Caco-2 (cell line): Measurements from ENCODE around the gene IL1RAPL2. TPM values are rescaled to one million over a fixed set of nuclear protein-coding genes. Genes with fewer than 3 reads are reported as not detected.

Source experiments
- BruUV-seq: library from RNA; stranded (reverse); fragments of 400-500 nt; replicated peaks from 2 replicates; lab custom pipeline; 2021; lab: Mats Ljungman, UMichigan
- CTCF ChIA-PET: fragments of 300-600 bp; sonication (Branson Sonifier 250); formaldehyde crosslinking; loops from one replicate; lab custom pipeline; 2022; ENCODE audit warnings: antibody characterized with exemption; lab: Charles Lee
- POLR2A ChIA-PET: fragments of 300-600 bp; sonication (Branson Sonifier 250); formaldehyde crosslinking; loops from one replicate; lab custom pipeline; 2022; ENCODE audit warnings: antibody characterized with exemption; lab: Charles Lee
- DNase-seq, 2 experiments: peaks; one replicate each; pipeline versions ENCODE4 v3.0.0 to v3.0.0-alpha.2; 2020 to 2022
- H3K27me3 ChIP-seq: replicated peaks from 2 replicates; pipeline ENCODE4 v1.6.0; 2011; ENCODE audit warnings: low read length; ENCODE audit not compliant: control insufficient read depth, insufficient read depth
- H3K36me3 ChIP-seq: 2 replicates; pipeline ENCODE4 v1.5.1; 2011; ENCODE audit warnings: low read length; ENCODE audit not compliant: control insufficient read depth, insufficient read depth
- H3K4me1 ChIP-seq: fragments of 250-450 bp; sonication (Bioruptor Pico); 2 replicates; pipeline ENCODE4 v1.5.1; 2020; ENCODE audit warnings: mild to moderate bottlenecking
- H3K4me3 ChIP-seq: 2 replicates; pipeline ENCODE4 v1.5.1; 2011; ENCODE audit warnings: low read depth, mild to moderate bottlenecking, control low read depth, low read length
- H3K9me3 ChIP-seq: fragments of 250-450 bp; sonication (Bioruptor Pico); 2 replicates; pipeline ENCODE4 v1.5.1; 2020; ENCODE audit warnings: mild to moderate bottlenecking, moderate library complexity
- H3K27ac Mint-ChIP-seq: one replicate; pipeline ENCODE4 v1.8.0; 2022; ENCODE audit warnings: mixed read lengths; ENCODE audit not compliant: unreplicated experiment
- H3K27me3 Mint-ChIP-seq: one replicate; pipeline ENCODE4 v1.8.0; 2022; ENCODE audit warnings: mixed read lengths; ENCODE audit not compliant: insufficient read depth, unreplicated experiment
- H3K36me3 Mint-ChIP-seq: one replicate; pipeline ENCODE4 v1.8.0; 2022; ENCODE audit warnings: mild to moderate bottlenecking, mixed read lengths; ENCODE audit not compliant: insufficient read depth, unreplicated experiment
- H3K4me1 Mint-ChIP-seq: one replicate; pipeline ENCODE4 v1.8.0; 2022; ENCODE audit warnings: low read depth, mixed read lengths; ENCODE audit not compliant: unreplicated experiment
- H3K4me3 Mint-ChIP-seq: one replicate; pipeline ENCODE4 v1.8.0; 2022; ENCODE audit warnings: mild to moderate bottlenecking, moderate library complexity, mixed read lengths; ENCODE audit not compliant: unreplicated experiment
- H3K9me3 Mint-ChIP-seq: one replicate; pipeline ENCODE4 v1.8.0; 2022; ENCODE audit warnings: mixed read lengths; ENCODE audit not compliant: unreplicated experiment
- intact Hi-C: fragments of 100-400 bp; cut with micrococcal nuclease; formaldehyde crosslinking; loops from one replicate; pipeline ENCODE4 v1.10.0; 2022; ENCODE audit not compliant: unreplicated experiment
- total RNA-seq: library from RNA; stranded (reverse); gene quantifications from 2 replicates; pipeline ENCODE4 v1.2.3, GENCODE V29; 2022
- TF ChIP-seq, protein P1 (sequence below), 2 experiments: fragments of 200-600 bp in 1 of 2; IDR thresholded peaks; 1 replicate in 1 of 2; 2 replicates in 1 of 2; pipeline versions ENCODE4 v1.5.1 to v1.8.0; 2011 to 2022; ENCODE audit warnings: antibody characterized with exemption in 1 of 2, control low read depth in 1 of 2, inconsistent platforms in 1 of 2, low read depth in 1 of 2, low read length in 1 of 2, mild to moderate bottlenecking in 1 of 2, moderate library complexity in 1 of 2; ENCODE audit not compliant: insufficient read depth in 1 of 2, severe bottlenecking in 1 of 2, unreplicated experiment in 1 of 2

The IL1RAPL2 gene
- total RNA-seq, 1 experiment from 2014 or later = not detected

DNA sequence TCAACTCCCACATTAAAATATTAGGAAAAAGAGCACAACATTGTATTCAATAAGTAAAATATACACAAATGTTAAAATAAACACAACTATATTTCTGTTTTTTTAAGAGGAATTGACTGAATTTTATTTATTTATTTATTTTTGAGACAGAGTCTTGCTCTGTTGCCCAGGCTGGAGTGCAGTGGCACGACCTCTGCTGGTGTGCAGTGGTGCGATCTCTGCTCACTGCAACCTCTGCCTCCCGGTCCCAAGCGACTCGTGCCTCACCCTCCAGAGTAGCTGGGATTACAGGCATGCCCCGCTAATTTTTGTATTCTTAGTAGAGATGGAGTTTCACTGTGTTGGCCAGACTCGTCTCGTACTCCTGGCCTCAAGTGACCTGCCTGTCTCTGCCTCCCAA lies 623.1 kb downstream of the IL1RAPL2 start:
- CTCF ChIA-PET = no interaction called here
- H3K36me3 ChIP-seq = no peaks in the 10 kb centered on the region
- BruUV-seq = no TSS peak
- no peaks in the 10 kb centered on the region for H3K36me3 Mint-ChIP-seq
- TF ChIP-seq, protein P1, sequence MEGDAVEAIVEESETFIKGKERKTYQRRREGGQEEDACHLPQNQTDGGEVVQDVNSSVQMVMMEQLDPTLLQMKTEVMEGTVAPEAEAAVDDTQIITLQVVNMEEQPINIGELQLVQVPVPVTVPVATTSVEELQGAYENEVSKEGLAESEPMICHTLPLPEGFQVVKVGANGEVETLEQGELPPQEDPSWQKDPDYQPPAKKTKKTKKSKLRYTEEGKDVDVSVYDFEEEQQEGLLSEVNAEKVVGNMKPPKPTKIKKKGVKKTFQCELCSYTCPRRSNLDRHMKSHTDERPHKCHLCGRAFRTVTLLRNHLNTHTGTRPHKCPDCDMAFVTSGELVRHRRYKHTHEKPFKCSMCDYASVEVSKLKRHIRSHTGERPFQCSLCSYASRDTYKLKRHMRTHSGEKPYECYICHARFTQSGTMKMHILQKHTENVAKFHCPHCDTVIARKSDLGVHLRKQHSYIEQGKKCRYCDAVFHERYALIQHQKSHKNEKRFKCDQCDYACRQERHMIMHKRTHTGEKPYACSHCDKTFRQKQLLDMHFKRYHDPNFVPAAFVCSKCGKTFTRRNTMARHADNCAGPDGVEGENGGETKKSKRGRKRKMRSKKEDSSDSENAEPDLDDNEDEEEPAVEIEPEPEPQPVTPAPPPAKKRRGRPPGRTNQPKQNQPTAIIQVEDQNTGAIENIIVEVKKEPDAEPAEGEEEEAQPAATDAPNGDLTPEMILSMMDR (IDR thresholded peaks at IDR 0.05; ENCODE audit: insufficient read depth in 1 of 2, low read depth in 1 of 2, low read length in 1 of 2, severe bottlenecking in 1 of 2, unreplicated experiment in 1 of 2) = no peak
- no peak overlapping the region for H3K4me3 ChIP-seq
- H3K9me3 Mint-ChIP-seq = no peaks in the 10 kb centered on the region
- no peaks in the 10 kb centered on the region for H3K27me3 Mint-ChIP-seq
- H3K27me3 ChIP-seq = no peaks in the 10 kb centered on the region
- H3K9me3 ChIP-seq = no peaks in the 10 kb centered on the region
- POLR2A ChIA-PET = no interaction called here
- DNase-seq = no peak
- H3K27ac Mint-ChIP-seq = no peak overlapping the region
- H3K4me1 ChIP-seq = no peaks in the 10 kb centered on the region
- no peaks in the 10 kb centered on the region for H3K4me1 Mint-ChIP-seq
- intact Hi-C loops = no loop called here
- H3K4me3 Mint-ChIP-seq = no peak overlapping the region

DNA sequence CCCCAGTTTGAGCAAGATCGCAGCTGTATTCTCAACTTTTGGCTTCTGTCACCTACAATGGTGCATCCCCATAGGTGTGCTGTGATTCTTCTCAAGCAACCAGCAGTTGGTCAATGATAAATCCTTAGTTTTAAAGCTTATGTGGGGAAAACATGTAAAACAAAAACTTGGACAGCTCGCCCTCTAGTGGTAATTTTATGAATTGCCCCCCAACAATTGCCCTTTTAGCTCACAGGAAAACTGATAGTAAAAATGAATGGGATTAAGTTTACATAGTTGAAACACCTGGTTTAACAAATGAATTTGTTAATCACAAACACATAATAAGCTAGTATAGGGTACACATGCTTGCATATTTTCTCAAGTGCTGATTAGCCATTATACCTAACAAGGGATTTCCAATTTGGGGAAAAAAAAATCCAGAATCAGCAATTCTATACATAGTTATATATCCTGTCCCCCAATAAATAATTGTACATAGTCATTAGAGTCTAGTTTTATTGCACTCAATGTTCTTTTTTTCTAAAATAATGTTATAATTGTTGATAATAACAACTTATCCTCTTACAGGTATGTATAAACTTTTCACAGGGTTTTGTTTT lies 624.4 kb downstream of the IL1RAPL2 start:
- intact Hi-C loops = loop anchor here (10.0 kb wide), 1 partner anchor 84 kb away; no protein-coding TSS in a partner anchor
- Mint-ChIP-seq H3K36me3 (no peaks in the 10 kb centered on the region), H3K4me3 (no peak overlapping the region), H3K4me1 (no peaks in the 10 kb centered on the region), H3K27ac (no peak overlapping the region), H3K9me3 (no peaks in the 10 kb centered on the region), H3K27me3 (no peaks in the 10 kb centered on the region)
- TF ChIP-seq, protein P1 (IDR thresholded peaks at IDR 0.05; ENCODE audit: insufficient read depth in 1 of 2, low read depth in 1 of 2, low read length in 1 of 2, severe bottlenecking in 1 of 2, unreplicated experiment in 1 of 2) = peak; percentile 52 to 66
- Histone ChIP-seq H3K27me3 (no peaks in the 10 kb centered on the region), H3K9me3 (no peaks in the 10 kb centered on the region), H3K4me3 (no peak overlapping the region), H3K4me1 (no peaks in the 10 kb centered on the region), H3K36me3 (no peaks in the 10 kb centered on the region)
- ChIA-PET CTCF (interaction anchor here (0.6 kb wide), 1 partner anchor 33 kb away, joined by 3 read pairs; no protein-coding TSS in a partner anchor), POLR2A (no interaction called here)
- no TSS peak for BruUV-seq
- DNase-seq = peak in 1 of 2 experiments; percentile 30

DNA sequence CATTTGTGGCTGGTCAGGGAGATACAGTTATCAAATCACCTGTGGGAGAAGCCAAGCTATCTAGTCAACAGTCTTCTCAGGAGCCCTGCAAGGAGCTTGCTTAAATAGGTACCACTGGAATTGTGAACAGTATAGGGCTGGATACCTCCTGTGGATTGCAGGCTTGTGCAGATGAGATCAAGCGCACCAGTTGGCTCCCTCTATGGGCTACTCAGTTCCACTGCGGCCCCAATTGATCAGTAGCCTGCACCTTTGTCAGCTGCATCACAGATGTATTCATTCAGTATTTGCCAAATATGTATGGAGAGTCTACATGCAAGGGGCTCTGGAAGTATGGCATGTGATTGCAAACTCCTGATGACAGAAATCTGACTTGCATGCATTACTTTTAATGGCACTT lies 625.9 kb downstream of the IL1RAPL2 start:
- peak; percentile 32 to 41 for DNase-seq
- POLR2A ChIA-PET = no interaction called here
- TF ChIP-seq, protein P1 (IDR thresholded peaks at IDR 0.05; ENCODE audit: insufficient read depth in 1 of 2, low read depth in 1 of 2, low read length in 1 of 2, severe bottlenecking in 1 of 2, unreplicated experiment in 1 of 2) = peak in 1 of 2 experiments; percentile 43

More for the DNA sequence above, 625.9 kb downstream of the IL1RAPL2 start:
- no peak overlapping the region for H3K4me3 ChIP-seq
- Mint-ChIP-seq H3K36me3 (no peaks in the 10 kb centered on the region), H3K4me3 (no peak overlapping the region), H3K27me3 (no peaks in the 10 kb centered on the region), H3K4me1 (no peaks in the 10 kb centered on the region), H3K27ac (no peak overlapping the region), H3K9me3 (no peaks in the 10 kb centered on the region)
- BruUV-seq = no TSS peak
- H3K4me1 ChIP-seq = no peaks in the 10 kb centered on the region
- no peaks in the 10 kb centered on the region for H3K9me3 ChIP-seq
- intact Hi-C loops = loop anchor here (10.0 kb wide), 1 partner anchor 83 kb away; no protein-coding TSS in a partner anchor
- H3K36me3 ChIP-seq = no peaks in the 10 kb centered on the region
- no peaks in the 10 kb centered on the region for H3K27me3 ChIP-seq
- CTCF ChIA-PET = no interaction called here
